ENCODE measurements around the gene AFM.

The AFM gene

GRCh38 chr4:73481358-73481757, at the start of gene AFM:
Gene AFM (plus strand): TSS chr4:73481745. CDS start chr4:73481776, 31 bp downstream.
- FAIRE-seq: no peak

GRCh38 chr4:73431813-73432168, 49.8 kb upstream of the AFM start:
- FAIRE-seq: no peak

DNA sequence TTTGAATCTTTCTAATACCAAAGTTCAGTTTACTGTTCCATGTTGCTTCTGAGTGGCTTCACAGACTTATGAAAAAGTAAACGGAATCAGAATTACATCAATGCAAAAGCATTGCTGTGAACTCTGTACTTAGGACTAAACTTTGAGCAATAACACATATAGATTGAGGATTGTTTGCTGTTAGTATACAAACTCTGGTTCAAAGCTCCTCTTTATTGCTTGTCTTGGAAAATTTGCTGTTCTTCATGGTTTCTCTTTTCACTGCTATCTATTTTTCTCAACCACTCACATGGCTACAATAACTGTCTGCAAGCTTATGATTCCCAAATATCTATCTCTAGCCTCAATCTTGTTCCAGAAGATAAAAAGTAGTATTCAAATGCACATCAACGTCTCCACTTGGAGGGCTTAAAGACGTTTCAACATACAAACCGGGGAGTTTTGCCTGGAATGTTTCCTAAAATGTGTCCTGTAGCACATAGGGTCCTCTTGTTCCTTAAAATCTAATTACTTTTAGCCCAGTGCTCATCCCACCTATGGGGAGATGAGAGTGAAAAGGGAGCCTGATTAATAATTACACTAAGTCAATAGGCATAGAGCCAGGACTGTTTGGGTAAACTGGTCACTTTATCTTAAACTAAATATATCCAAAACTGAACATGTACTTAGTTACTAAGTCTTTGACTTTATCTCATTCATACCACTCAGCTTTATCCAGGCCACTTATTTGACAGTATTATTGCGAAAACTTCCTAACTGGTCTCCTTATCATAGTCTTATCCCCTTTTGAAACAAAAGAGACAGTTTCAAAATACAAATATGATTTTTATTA, 49.2 kb upstream of the AFM start:
- no peak for FAIRE-seq

DNA sequence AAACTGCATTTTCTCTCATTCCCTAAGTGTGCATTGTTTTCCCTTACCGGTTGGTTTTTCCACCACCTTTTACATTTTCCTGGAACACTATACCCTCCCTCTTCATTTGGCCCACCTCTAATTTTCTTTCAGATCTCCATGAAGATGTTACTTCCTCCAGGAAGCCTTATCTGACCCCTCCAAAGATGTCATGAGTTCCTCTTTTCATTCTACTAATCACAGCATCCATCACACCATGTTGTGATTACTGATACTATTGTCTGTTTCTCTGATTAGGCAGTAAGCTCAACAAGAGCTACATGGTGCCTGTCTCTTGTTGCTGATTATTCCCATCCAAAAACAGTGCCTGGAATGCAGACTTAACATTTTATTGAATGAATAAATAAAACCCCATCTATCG, 48.4 kb upstream of the AFM start:
- no peak for FAIRE-seq

DNA sequence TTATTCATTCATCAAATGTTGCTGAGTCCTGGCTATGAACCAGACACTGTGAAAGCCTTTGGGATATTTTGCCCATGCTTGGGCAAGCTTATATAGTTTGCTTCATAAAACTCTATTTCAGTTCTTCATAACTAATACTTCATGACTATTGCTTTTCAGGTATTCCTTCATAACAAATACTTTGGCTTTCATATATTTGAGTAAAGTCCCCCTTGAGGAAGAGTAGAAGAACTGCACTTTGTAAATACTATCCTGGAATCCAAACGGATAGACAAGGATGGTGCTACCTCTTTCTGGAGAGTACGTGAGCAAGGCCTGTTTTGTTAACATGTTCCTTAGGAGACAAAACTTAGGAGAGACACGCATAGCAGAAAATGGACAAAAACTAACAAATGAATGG, 47.2 kb upstream of the AFM start:
- peak; percentile 89 for FAIRE-seq

DNA sequence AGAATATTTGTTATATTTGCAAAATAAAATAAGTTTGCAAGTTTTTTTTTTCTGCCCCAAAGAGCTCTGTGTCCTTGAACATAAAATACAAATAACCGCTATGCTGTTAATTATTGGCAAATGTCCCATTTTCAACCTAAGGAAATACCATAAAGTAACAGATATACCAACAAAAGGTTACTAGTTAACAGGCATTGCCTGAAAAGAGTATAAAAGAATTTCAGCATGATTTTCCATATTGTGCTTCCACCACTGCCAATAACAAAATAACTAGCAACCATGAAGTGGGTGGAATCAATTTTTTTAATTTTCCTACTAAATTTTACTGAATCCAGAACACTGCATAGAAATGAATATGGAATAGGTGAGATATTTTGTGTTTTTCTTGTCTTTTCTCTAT, 45.6 kb upstream of the AFM start, which contains the start of gene AFP:
AFP (plus strand) TSS at position 238 of the 400 bp plus-strand sequence; CDS start at position 280, 42 bp downstream.
- no peak for FAIRE-seq

DNA sequence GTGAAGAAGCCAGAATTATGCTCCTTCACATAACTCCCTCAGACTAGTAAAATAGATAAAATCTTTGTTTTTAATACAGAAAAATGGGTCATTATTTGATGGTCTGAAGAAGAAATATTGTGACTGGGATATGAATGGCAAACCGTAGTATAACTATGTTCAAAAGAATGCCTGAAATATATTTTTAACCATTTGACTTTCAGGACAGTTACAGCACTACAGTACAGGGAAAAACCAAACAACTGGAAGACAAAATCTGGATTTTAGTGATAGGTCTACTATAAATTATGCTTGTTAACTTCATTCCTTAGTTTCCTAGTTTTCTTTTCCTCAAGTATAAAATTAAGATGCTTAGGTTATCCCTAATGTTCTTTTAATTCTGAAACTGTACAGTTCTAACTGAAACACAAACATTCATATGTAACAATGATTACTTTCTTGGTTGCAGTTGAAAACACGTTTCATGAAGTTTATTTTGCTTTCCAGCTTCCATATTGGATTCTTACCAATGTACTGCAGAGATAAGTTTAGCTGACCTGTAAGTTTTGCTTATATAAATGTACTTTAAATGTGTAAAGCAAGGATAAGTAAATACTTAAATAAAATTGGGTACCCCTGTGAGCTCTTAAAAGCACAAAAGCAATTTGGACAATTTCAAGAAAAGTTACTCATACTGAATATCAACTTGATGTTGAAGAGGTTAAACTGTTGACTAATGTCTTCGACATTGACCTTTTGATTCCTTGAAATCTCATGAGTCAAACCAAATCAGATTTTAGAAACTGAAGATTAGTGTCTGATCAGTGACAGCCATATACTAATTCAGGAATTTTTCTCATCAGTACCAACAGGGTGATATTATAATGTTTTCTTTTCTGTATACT, 44.6 kb upstream of the AFM start:
- no peak for FAIRE-seq

GRCh38 chr4:73437558-73437956, 44.0 kb upstream of the AFM start:
- no peak for FAIRE-seq

GRCh38 chr4:73438048-73438447, 43.5 kb upstream of the AFM start:
- FAIRE-seq: no peak

DNA sequence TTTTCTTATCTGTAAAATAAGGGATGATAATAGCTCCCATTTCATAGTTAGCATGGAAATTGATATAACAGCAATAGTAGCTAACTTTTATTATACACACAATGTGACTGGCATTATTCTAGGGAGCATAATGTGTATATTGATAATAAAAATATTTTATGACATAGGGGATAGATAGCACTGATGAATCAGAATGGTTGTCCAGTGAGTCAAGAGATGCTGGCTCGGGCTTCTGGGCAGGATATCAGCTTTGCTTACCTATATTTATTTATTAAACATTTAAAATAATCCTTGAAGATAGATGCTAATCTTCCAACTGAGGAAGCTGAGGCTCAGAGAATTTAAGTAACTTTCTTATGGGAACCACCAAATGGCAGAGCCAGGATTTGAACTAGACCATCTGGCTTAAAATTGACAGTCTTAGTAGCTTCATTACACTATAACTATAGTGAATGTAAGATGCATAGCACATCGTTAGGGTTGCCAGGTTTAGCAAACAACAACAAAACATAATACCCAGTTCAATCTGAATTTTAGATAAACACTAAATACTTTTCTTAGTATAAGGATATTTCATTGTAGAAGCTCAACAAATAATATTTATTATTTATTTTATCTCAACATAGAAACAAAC, 42.8 kb upstream of the AFM start:
- FAIRE-seq: no peak

- FAIRE-seq: no peak
These were observed 42.1 kb upstream of the AFM start for GRCh38 chr4:73439445-73439844.

- FAIRE-seq: no peak
These were observed 41.6 kb upstream of the AFM start for GRCh38 chr4:73439991-73440390.

DNA sequence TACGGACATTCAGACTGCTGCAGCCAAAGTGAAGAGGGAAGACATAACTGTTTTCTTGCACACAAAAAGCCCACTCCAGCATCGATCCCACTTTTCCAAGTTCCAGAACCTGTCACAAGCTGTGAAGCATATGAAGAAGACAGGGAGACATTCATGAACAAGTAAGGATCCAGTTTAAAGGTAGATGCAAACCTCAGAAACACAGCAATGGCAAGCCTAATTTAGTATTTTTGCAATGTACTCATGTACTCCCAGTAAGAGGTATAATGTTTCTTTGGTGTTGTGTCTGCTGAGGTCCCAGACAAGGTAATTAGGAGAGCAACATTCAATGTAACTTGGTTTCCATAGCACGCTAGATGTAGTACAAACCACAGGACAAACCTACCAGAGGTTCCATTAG, 40.9 kb upstream of the AFM start:
- no peak for FAIRE-seq

DNA sequence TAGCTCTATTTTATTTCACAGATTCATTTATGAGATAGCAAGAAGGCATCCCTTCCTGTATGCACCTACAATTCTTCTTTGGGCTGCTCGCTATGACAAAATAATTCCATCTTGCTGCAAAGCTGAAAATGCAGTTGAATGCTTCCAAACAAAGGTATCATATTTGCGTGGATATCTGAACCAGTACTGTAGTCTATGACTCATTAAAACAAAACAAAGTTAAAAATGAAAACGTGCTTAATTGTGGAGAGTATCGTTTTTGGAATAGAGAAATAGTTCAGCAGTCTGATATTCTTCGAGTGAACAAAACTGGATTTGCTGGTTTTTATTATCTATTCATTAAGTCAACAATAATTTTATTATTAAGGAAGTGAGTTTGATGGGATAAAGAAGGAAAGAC, 39.3 kb upstream of the AFM start:
- FAIRE-seq: no peak

- no peak for FAIRE-seq
These were observed 38.3 kb upstream of the AFM start for GRCh38 chr4:73443224-73443623.

- FAIRE-seq: no peak
These were observed 35.9 kb upstream of the AFM start for GRCh38 chr4:73445383-73446335.

GRCh38 chr4:73446336-73446938, 35.1 kb upstream of the AFM start:
- FAIRE-seq: peak; percentile 91

GRCh38 chr4:73447671-73448070, 33.9 kb upstream of the AFM start:
- no peak for FAIRE-seq

GRCh38 chr4:73448448-73449203, 32.9 kb upstream of the AFM start:
- no peak for FAIRE-seq

GRCh38 chr4:73450398-73451004, 31.0 kb upstream of the AFM start:
- FAIRE-seq: no peak

GRCh38 chr4:73451404-73451803, 30.1 kb upstream of the AFM start:
- no peak for FAIRE-seq

Data from G401.6 (cell line).